Testis (tissue), 2 donors: ENCODE data around the gene HIGD1A.

Experiments
- CTCF ChIP-seq, 3 experiments: fragments of 450-650 bp in 2 of 3; fragments of 200-600 bp in 1 of 3; sonication (generic) in 1 of 3; IDR thresholded peaks; one replicate each; pipeline ENCODE4 v1.5.1; 2016 to 2019; ENCODE audit warnings: antibody characterized with exemption in 3 of 3, mild to moderate bottlenecking in 2 of 3, moderate library complexity in 1 of 3
- POLR2A ChIP-seq: fragments of 450-650 bp; IDR thresholded peaks from one replicate; pipeline ENCODE4 v1.6.1; 2017; ENCODE audit warnings: antibody characterized with exemption, mild to moderate bottlenecking, moderate library complexity

- TF ChIP-seq POLR2A (no peak), CTCF (IDR thresholded peaks at IDR 0.05) (no peak)
These were observed 42.1 kb downstream of the HIGD1A start for GRCh38 chr3:42762046-42762724.
